NB4 (cell line): ENCODE measurements around the gene TNS4.
A peak's percentile ranks its signal among the peaks of the same experiment; 100 is the strongest.
"Not testable (repeated sequence)": the region's sequence is repeated elsewhere in the genome, so short reads cannot be mapped to it uniquely, and the experiment has no call there.

Experiments
- DNase-seq: peaks from one replicate; pipeline ENCODE4 v3.0.0; 2010; ENCODE audit warnings: low read depth
- H3K4me3 ChIP-seq: one replicate; pipeline ENCODE4 v1.5.1; 2011; ENCODE audit warnings: mild to moderate bottlenecking, low read depth, low read length, moderate library complexity
- MYC ChIP-seq: IDR thresholded peaks from 2 replicates; pipeline ENCODE4 v1.6.1; 2011; ENCODE audit warnings: low read depth, low read length
- POLR2A ChIP-seq: IDR thresholded peaks from 2 replicates; pipeline ENCODE4 v1.6.1; 2011; ENCODE audit warnings: mild to moderate bottlenecking; ENCODE audit not compliant: insufficient read length; ENCODE audit errors: extremely low read depth
- TF ChIP-seq, protein P1 (sequence below): IDR thresholded peaks from 2 replicates; pipeline ENCODE4 v1.6.1; 2011; ENCODE audit warnings: low read depth, low read length
- TF ChIP-seq, protein P2 (sequence below): IDR thresholded peaks from one replicate; pipeline ENCODE4 v1.5.1; 2012; ENCODE audit warnings: low read depth, low read length

Gene TNS4

GRCh38 chr17:40547079-40547784 lies 45.8 kb upstream of the TNS4 start:
- H3K4me3 ChIP-seq, result no peak overlapping the region
- peak; percentile 85 for DNase-seq
- TF ChIP-seq, protein P1, sequence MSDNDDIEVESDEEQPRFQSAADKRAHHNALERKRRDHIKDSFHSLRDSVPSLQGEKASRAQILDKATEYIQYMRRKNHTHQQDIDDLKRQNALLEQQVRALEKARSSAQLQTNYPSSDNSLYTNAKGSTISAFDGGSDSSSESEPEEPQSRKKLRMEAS, result peak; percentile 63
- TF ChIP-seq MYC (no peak; the same call in 1 of the 2 replicates), POLR2A (no peak)
- TF ChIP-seq, protein P2, sequence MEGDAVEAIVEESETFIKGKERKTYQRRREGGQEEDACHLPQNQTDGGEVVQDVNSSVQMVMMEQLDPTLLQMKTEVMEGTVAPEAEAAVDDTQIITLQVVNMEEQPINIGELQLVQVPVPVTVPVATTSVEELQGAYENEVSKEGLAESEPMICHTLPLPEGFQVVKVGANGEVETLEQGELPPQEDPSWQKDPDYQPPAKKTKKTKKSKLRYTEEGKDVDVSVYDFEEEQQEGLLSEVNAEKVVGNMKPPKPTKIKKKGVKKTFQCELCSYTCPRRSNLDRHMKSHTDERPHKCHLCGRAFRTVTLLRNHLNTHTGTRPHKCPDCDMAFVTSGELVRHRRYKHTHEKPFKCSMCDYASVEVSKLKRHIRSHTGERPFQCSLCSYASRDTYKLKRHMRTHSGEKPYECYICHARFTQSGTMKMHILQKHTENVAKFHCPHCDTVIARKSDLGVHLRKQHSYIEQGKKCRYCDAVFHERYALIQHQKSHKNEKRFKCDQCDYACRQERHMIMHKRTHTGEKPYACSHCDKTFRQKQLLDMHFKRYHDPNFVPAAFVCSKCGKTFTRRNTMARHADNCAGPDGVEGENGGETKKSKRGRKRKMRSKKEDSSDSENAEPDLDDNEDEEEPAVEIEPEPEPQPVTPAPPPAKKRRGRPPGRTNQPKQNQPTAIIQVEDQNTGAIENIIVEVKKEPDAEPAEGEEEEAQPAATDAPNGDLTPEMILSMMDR, result no peak

DNA sequence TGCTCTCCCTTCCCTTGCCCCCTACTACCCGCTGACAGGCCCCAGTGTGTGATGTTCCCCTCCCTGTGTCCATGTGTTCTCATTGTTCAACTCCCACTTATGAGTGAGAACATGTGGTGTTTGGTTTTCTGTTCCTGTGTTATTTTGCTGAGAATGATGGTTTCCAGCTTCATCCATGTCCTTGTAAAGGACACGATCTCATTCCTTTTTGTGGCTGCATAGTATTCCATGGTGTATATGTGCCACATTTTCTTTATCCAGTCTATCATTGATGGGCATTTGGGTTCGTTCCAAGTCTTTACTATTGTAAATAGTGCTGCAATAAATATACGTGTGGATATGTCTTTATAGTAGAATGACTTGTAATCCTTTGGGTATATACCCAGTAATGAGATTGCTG lies 45.1 kb upstream of the TNS4 start:
- DNase-seq, H3K4me3 ChIP-seq: not testable (repeated sequence)

- TF ChIP-seq, protein P2, result no peak
- no peak for TF ChIP-seq POLR2A
- no peak for TF ChIP-seq MYC
- no peak for DNase-seq
- no peak overlapping the region for H3K4me3 ChIP-seq
These were observed 44.2 kb upstream of the TNS4 start for GRCh38 chr17:40545660-40546059.

DNA sequence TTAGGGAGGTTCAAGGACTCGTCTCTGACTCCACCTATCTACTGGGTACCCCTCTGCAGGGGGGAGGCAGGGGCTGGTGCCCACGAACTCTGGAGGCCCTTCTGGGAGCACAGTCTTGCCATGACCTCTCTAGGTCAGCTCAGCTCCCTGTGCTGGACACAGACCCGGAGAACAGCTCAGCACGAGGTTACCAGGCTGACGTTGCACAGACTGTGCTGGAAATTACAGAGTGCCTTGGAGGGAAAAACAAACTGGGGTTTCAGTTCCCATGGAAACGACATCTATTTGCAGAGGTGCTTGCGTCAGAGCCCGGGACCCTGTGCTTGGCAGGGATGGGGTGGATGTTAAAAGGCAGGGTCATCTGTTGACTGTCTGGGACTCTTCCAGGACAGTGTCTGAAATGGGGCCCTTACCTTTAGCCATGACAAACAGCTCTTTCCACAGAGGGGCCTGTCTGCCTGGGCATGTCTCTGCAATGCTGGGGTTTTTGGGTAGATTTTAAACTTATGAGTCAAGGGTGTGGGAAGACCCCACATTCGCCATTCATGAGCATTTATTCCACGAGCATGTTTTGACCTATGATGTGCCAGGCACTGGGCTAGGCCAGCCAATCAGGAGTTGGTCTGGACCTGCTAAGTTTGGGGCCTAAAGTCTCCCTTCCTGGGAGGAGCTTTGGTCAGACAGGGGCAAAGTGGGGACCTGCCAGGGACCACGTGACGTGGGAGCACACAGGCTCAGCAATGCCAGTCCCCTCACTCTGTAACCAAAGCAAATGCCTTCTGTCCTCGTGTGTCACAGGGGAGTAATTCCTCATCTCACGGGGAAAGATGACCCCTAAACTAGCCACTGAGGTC lies 41.4 kb upstream of the TNS4 start:
- TF ChIP-seq, protein P1, result no peak
- TF ChIP-seq, protein P2, result no peak
- TF ChIP-seq POLR2A (no peak), MYC (no peak)
- no peak for DNase-seq
- H3K4me3 ChIP-seq, result no peak overlapping the region

DNA sequence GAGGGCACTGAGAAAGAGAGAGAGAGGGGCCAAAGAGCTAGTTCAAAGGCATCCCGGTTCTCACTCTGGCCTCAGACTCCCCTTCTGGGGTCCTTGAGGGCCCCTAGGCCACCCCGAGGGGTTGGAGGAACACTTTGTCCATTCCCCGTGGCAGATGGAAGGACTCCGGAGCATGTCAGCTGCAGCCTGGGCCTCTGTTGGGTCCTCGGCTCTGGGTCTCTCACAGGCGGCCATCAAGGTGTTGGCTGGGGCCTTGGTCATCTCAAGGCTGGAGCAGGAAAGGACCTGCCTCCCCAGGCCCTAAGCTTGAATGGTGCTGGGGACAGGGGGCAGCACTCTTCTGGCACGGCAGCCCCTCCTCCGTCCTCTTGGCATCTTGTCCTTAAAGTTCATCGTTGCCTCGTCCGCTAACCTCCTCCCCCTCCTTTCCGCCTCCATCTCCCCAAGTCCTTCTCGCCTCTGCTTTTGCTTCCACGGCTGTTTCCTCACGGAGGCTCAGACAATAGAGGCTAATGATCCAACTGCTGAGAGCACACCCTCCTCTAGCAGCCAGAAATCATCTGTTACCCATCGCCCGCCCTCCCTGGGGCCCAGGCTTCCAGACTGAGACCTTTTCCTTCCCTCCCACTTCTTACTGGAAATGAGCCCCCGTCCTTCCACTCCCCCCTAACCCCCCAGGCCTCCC lies 40.6 kb upstream of the TNS4 start:
- no peak overlapping the region for H3K4me3 ChIP-seq
- DNase-seq, result no peak
- TF ChIP-seq, protein P2, result no peak

DNA sequence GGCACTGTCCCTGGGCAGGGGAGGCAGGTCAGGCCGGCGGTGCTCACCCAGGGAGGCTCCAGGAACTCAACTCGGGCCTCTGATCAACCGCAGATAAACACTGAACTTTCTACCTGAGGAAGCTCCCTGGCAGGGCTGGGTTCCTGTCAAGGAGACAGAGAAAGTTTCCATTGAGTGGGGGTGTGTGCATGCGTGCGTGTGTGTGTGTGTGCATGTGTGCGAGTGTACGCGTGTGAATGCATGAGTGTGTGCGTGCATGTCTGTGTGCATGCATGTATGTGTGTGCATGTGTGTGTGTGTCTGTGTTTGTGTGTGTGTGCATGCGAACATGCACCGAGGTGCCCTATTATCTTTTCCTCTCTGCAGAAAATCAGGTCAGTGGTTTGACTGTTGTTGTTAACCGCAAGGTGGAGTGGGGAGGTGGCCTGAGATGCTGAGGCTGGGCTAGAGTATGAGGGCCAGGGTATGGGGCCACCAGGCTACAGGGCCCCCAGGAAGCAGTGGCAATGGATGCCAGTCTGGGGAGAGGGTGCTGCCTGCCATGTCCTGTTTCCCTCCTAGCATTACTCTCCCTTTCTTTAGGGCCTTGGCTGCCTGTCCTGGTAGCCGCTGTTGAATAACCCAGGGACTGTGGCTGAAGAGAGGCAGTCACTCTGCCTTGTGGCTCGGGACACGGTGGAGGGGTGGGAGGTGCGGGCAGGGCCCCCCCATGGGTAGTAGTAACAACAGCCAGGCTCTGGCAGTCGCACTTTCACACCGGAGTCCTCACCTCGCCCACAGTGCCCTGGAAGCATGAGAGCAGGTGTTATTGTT lies 39.8 kb upstream of the TNS4 start:
- no peak overlapping the region for H3K4me3 ChIP-seq
- DNase-seq, result no peak

More for the DNA sequence above, 39.8 kb upstream of the TNS4 start:
- TF ChIP-seq, protein P2, result no peak
- TF ChIP-seq, protein P1, result no peak
- TF ChIP-seq MYC, result no peak
- no peak for TF ChIP-seq POLR2A
